GM21423 (cell line): ENCODE results near the gene SREK1IP1.
"Not testable (repeated sequence)": the region's sequence is repeated elsewhere in the genome, so short reads cannot be mapped to it uniquely, and the experiment has no call there.

Experiments
- ATAC-seq: cut with Tn5 transposase; IDR thresholded peaks from one replicate; pipeline ENCODE4 v1.9.1; 2021; ENCODE audit warnings: mild to moderate bottlenecking, moderate library complexity; ENCODE audit not compliant: unreplicated experiment

The SREK1IP1 gene

GRCh38 chr5:64765804-64766504 is 2.5 kb downstream of the SREK1IP1 start:
- no peak for ATAC-seq

GRCh38 chr5:64763948-64764503 is 4.5 kb downstream of the SREK1IP1 start:
- ATAC-seq = no peak

- no peak for ATAC-seq
These were observed 8.4 kb downstream of the SREK1IP1 start for GRCh38 chr5:64759960-64760660.

- no peak for ATAC-seq
These were observed 9.6 kb downstream of the SREK1IP1 start for GRCh38 chr5:64758901-64759300.

GRCh38 chr5:64754066-64754465 is 14.4 kb downstream of the SREK1IP1 start:
- ATAC-seq = no peak

GRCh38 chr5:64749385-64749784 is 19.1 kb downstream of the SREK1IP1 start:
- no peak for ATAC-seq

GRCh38 chr5:64746446-64746845 is 22.0 kb downstream of the SREK1IP1 start:
- ATAC-seq = no peak

GRCh38 chr5:64744914-64745313 is 23.6 kb downstream of the SREK1IP1 start:
- ATAC-seq = no peak

GRCh38 chr5:64742821-64743220 is 25.7 kb downstream of the SREK1IP1 start:
- ATAC-seq = no peak

- no peak for ATAC-seq
These were observed 26.1 kb downstream of the SREK1IP1 start for GRCh38 chr5:64742411-64742810.

GRCh38 chr5:64727150-64727549 is 41.3 kb downstream of the SREK1IP1 start:
- no peak for ATAC-seq

- no peak for ATAC-seq
These were observed 45.9 kb downstream of the SREK1IP1 start for GRCh38 chr5:64722588-64722987.

- ATAC-seq = not testable (repeated sequence)
These were observed 54.0 kb downstream of the SREK1IP1 start for GRCh38 chr5:64714495-64714894.

GRCh38 chr5:64707191-64707590 is 61.3 kb downstream of the SREK1IP1 start:
- ATAC-seq = no peak

- ATAC-seq = not testable (repeated sequence)
These were observed 62.4 kb downstream of the SREK1IP1 start for GRCh38 chr5:64706074-64706473.

GRCh38 chr5:64700765-64701164 is 67.7 kb downstream of the SREK1IP1 start:
- ATAC-seq = no peak

GRCh38 chr5:64696414-64696813 is 72.1 kb downstream of the SREK1IP1 start:
- not testable (repeated sequence) for ATAC-seq

- no peak for ATAC-seq
These were observed 74.9 kb downstream of the SREK1IP1 start for GRCh38 chr5:64693636-64694035.

- ATAC-seq = no peak
These were observed 77.2 kb downstream of the SREK1IP1 start for GRCh38 chr5:64691291-64691690.

- ATAC-seq = no peak
These were observed 77.9 kb downstream of the SREK1IP1 start, which contains the start of gene SHISAL2B for GRCh38 chr5:64690417-64691151. Gene SHISAL2B (plus strand): TSS chr5:64690503. CDS start chr5:64690624, 121 bp downstream.

- no peak for ATAC-seq
These were observed 78.4 kb downstream of the SREK1IP1 start for GRCh38 chr5:64690104-64690416.
